IMR-90 (cell line): ENCODE results near the gene TMPRSS2. TPM values are rescaled to one million over a fixed set of nuclear protein-coding genes. Genes with fewer than 3 reads are reported as not detected.

ENCODE experiments used
- ATAC-seq: fragments of 200-7000 bp; cut with Tn5 transposase; 2 replicates; pipeline ENCODE4 v1.9.1; 2020; ENCODE audit warnings: low read depth, mild to moderate bottlenecking, moderate library complexity
- BruUV-seq: library from RNA; stranded (reverse); fragments of 400-500 nt; replicated peaks from 2 replicates; lab custom pipeline; 2021; lab: Mats Ljungman, UMichigan
- CTCF ChIA-PET: fragments of 300-600 bp; formaldehyde crosslinking; extraction: SDS; loops from one replicate; lab custom pipeline; 2021; ENCODE audit warnings: antibody characterized with exemption; lab: Yijun Ruan, JAX
- POLR2A ChIA-PET: fragments of 300-600 bp; sonication (Branson Sonifier 250); formaldehyde crosslinking; loops from one replicate; lab custom pipeline; 2022; ENCODE audit warnings: antibody characterized with exemption; ENCODE audit not compliant: unreplicated experiment; lab: Charles Lee
- DNase-seq: peaks from one replicate; pipeline ENCODE4 v3.0.0; 2013
- H2AFZ ChIP-seq: replicated peaks from 2 replicates; pipeline ENCODE3; 2013; ENCODE audit warnings: low read length, mild to moderate bottlenecking; ENCODE audit not compliant: poor library complexity
- H2AK5ac ChIP-seq: 2 replicates; pipeline ENCODE4 v1.6.1; 2013; ENCODE audit warnings: low read depth, low read length, inconsistent platforms
- H2AK9ac ChIP-seq: replicated peaks from 2 replicates; pipeline ENCODE3; 2013; ENCODE audit warnings: mild to moderate bottlenecking, low read depth, low read length, moderate library complexity; ENCODE audit not compliant: poor library complexity
- H2BK120ac ChIP-seq: 2 replicates; pipeline ENCODE4 v1.6.1; 2013; ENCODE audit warnings: low read depth, low read length, inconsistent platforms
- H2BK15ac ChIP-seq: 3 replicates; pipeline ENCODE4 v1.6.1; 2013; ENCODE audit warnings: low read depth, low read length, inconsistent platforms
- H2BK20ac ChIP-seq: 2 replicates; pipeline ENCODE4 v1.6.1; 2013; ENCODE audit warnings: low read depth, mild to moderate bottlenecking, inconsistent platforms, low read length, moderate library complexity
- H2BK5ac ChIP-seq: 2 replicates; pipeline ENCODE4 v1.6.1; 2013; ENCODE audit warnings: mild to moderate bottlenecking, low read depth, low read length, inconsistent platforms; ENCODE audit not compliant: poor library complexity, severe bottlenecking
- H3K14ac ChIP-seq: replicated peaks from 2 replicates; pipeline ENCODE4 v1.6.1; 2013; ENCODE audit warnings: low read depth, low read length, inconsistent platforms
- H3K18ac ChIP-seq: 2 replicates; pipeline ENCODE4 v1.6.1; 2013; ENCODE audit warnings: low read depth, low read length, control low read depth
- H3K23ac ChIP-seq: 2 replicates; pipeline ENCODE4 v1.6.1; 2013; ENCODE audit warnings: low read depth, low read length, inconsistent platforms
- H3K27ac ChIP-seq: 2 replicates; pipeline ENCODE4 v1.5.1; 2013; ENCODE audit warnings: mild to moderate bottlenecking, control low read depth, low read length; ENCODE audit not compliant: insufficient read depth
- H3K27me3 ChIP-seq: 2 replicates; pipeline ENCODE4 v1.6.1; 2013; ENCODE audit warnings: low read length; ENCODE audit not compliant: control insufficient read depth, insufficient read depth
- H3K36me3 ChIP-seq: 2 replicates; pipeline ENCODE4 v1.6.1; 2013; ENCODE audit warnings: low read length, mixed read lengths; ENCODE audit not compliant: control insufficient read depth, insufficient read depth
- H3K4ac ChIP-seq: 2 replicates; pipeline ENCODE4 v1.6.1; 2013; ENCODE audit warnings: low read depth, low read length, inconsistent platforms
- H3K4me1 ChIP-seq: 2 replicates; pipeline ENCODE4 v1.6.1; 2013; ENCODE audit warnings: low read length, mixed read lengths; ENCODE audit not compliant: control insufficient read depth, insufficient read depth
- H3K4me2 ChIP-seq: 2 replicates; pipeline ENCODE4 v1.6.1; 2013; ENCODE audit warnings: low read depth, mild to moderate bottlenecking, control low read depth, low read length, moderate library complexity
- H3K4me3 ChIP-seq: 2 replicates; pipeline ENCODE4 v1.5.1; 2013; ENCODE audit warnings: low read depth, mild to moderate bottlenecking, control low read depth, low read length, moderate library complexity; ENCODE audit not compliant: insufficient read depth
- H3K56ac ChIP-seq: 2 replicates; pipeline ENCODE4 v1.6.1; 2013; ENCODE audit warnings: low read length, inconsistent platforms; ENCODE audit not compliant: insufficient read depth; ENCODE audit errors: extremely low read depth
- H3K79me1 ChIP-seq, 2 experiments: 2 replicates each; pipeline ENCODE4 v1.6.1; 2013; ENCODE audit warnings: low read length in 2 of 2, inconsistent platforms in 1 of 2, low read depth in 1 of 2
- H3K9ac ChIP-seq: 2 replicates; pipeline ENCODE4 v1.6.1; 2013; ENCODE audit warnings: low read depth, low read length, control low read depth
- H3K9me1 ChIP-seq: 2 replicates; pipeline ENCODE4 v1.6.1; 2013; ENCODE audit warnings: low read length, inconsistent platforms; ENCODE audit not compliant: insufficient read depth
- H3K9me3 ChIP-seq: 2 replicates; pipeline ENCODE4 v1.6.1; 2013; ENCODE audit warnings: low read length; ENCODE audit not compliant: control insufficient read depth, insufficient read depth
- H4K20me1 ChIP-seq: 2 replicates; pipeline ENCODE4 v1.6.1; 2013; ENCODE audit warnings: low read length, inconsistent platforms; ENCODE audit not compliant: insufficient read depth
- H4K5ac ChIP-seq: 2 replicates; pipeline ENCODE4 v1.6.1; 2013; ENCODE audit warnings: mild to moderate bottlenecking, low read depth, low read length, control low read depth
- H4K8ac ChIP-seq, 2 experiments: 2 replicates each; pipeline ENCODE4 v1.6.1; 2013; ENCODE audit warnings: low read depth in 2 of 2, low read length in 2 of 2, control low read depth in 1 of 2, inconsistent platforms in 1 of 2
- H4K91ac ChIP-seq: 2 replicates; pipeline ENCODE4 v1.6.1; 2013; ENCODE audit warnings: low read depth, low read length, inconsistent platforms; ENCODE audit not compliant: insufficient read depth
- BHLHE40 ChIP-seq: fragments of 150-350 bp; IDR thresholded peaks from 2 replicates; pipeline ENCODE4 v1.6.1; 2016; ENCODE audit warnings: mild to moderate bottlenecking, low read depth, low read length
- CTCF ChIP-seq: conservative IDR thresholded peaks from 2 replicates; pipeline ENCODE4 v1.5.1; 2012; ENCODE audit warnings: mild to moderate bottlenecking, low read depth, low read length, improper control_type of control experiment
- FOS ChIP-seq: fragments of 150-350 bp; IDR thresholded peaks from 2 replicates; pipeline ENCODE4 v1.6.1; 2016; ENCODE audit warnings: low read depth, low read length
- RAD21 ChIP-seq: IDR thresholded peaks from 2 replicates; pipeline ENCODE4 v1.6.1; 2012; ENCODE audit warnings: low read length, improper control_type of control experiment
- WGBS, 2 experiments: methylation state at CpG; one replicate each; pipeline versions ENCODE4 v1.1.5 to v1.1.7; 2013; ENCODE audit warnings: missing lambda C conversion rate in 2 of 2; ENCODE audit not compliant: insufficient read length in 1 of 2; ENCODE audit errors: extremely low coverage in 2 of 2; 5-methylcytosine and 5-hydroxymethylcytosine counted together
- dilution Hi-C: fragments of 300-500 bp; cut with HindIII; formaldehyde crosslinking; loops from one replicate; pipeline ENCODE4 v1.14.3; 2018; ENCODE audit warnings: low sequenced_read_pairs; ENCODE audit not compliant: unreplicated experiment
- in situ Hi-C: fragments of 300-500 bp; cut with MboI; formaldehyde crosslinking; loops from 3 replicates; pipeline ENCODE4 v1.14.3; 2019; ENCODE audit warnings: low sequenced_read_pairs, inconsistent platforms, mixed read lengths
- intact Hi-C: fragments of 100-400 bp; cut with micrococcal nuclease; formaldehyde crosslinking; loops from 2 replicates; pipeline ENCODE4 v1.10.0; 2022
- polyA plus RNA-seq, 3 experiments: library from polyadenylated mRNA; depleted of rRNA; stranded (reverse); fragments of >200 nt; gene quantifications; 2 replicates each; pipeline ENCODE4 v1.2.3, GENCODE V29; 2012; ENCODE audit warnings: low replicate concordance in 1 of 3
- total RNA-seq: library from RNA; depleted of rRNA; stranded (reverse); fragments of >200 nt; gene quantifications from 2 replicates; pipeline ENCODE4 v1.2.3, GENCODE V29; 2012

The TMPRSS2 gene
- total and polyA plus RNA-seq, 2 of the 4 experiments (the other 2 are of a cell fraction), result not detected

- no peak overlapping the region for H3K18ac ChIP-seq
- POLR2A ChIA-PET, result no interaction called here
- H3K9me3 ChIP-seq, result no peaks in the 10 kb centered on the region
- no peak overlapping the region for H3K14ac ChIP-seq
- WGBS, 2 experiments, result 70% methylated on average over 7 of the region's 14 CpGs; no CpG with 5 or more reads in 1 of the 2 experiments
- no peak overlapping the region for H4K8ac ChIP-seq
- no peak overlapping the region for H2BK20ac ChIP-seq
- H3K79me1 ChIP-seq, result no peaks in the 10 kb centered on the region
- intact Hi-C loops, result no loop called here
- no peak overlapping the region for H2AFZ ChIP-seq
- H2BK120ac ChIP-seq, result no peak overlapping the region
- ATAC-seq (no peak), DNase-seq (no peak)
- no peak overlapping the region for H3K4me3 ChIP-seq
- no peak overlapping the region for H2AK9ac ChIP-seq
- no peaks in the 10 kb centered on the region for H3K9me1 ChIP-seq
- no TSS peak for BruUV-seq
- H3K27ac ChIP-seq, result no peak overlapping the region
- no peak overlapping the region for H3K56ac ChIP-seq
- CTCF ChIA-PET, result interaction anchor here (0.8 kb wide), 1 partner anchor 21 kb away, joined by 4 read pairs; no protein-coding TSS in a partner anchor
- no peak overlapping the region for H4K91ac ChIP-seq
- peaks cover 4% of the 10 kb centered on the region; the same call in 1 of the 2 replicates for H3K4me1 ChIP-seq
- dilution Hi-C loops, result no loop called here
- H2BK15ac ChIP-seq, result no peak overlapping the region
- H3K36me3 ChIP-seq, result no peaks in the 10 kb centered on the region
- no peaks in the 10 kb centered on the region; the same call in 1 of the 2 replicates for H3K27me3 ChIP-seq
- H3K4me2 ChIP-seq, result no peak overlapping the region
- in situ Hi-C loops, result no loop called here
- no peak overlapping the region for H3K23ac ChIP-seq
- no peak overlapping the region for H3K4ac ChIP-seq
- H2BK5ac ChIP-seq, result no peak overlapping the region
- no peak overlapping the region for H2AK5ac ChIP-seq
- H4K5ac ChIP-seq, result no peak overlapping the region
- no peak overlapping the region for H3K9ac ChIP-seq
- no peaks in the 10 kb centered on the region for H4K20me1 ChIP-seq
- TF ChIP-seq BHLHE40, result no peak
- no peak for TF ChIP-seq RAD21
- no peak for TF ChIP-seq CTCF
- TF ChIP-seq FOS, result no peak
These were observed 19.9 kb downstream of the TMPRSS2 start for GRCh38 chr21:41488080-41488479.
